Liver (tissue), 9 donors: ENCODE results near the gene TAF1D. TPM values are rescaled to one million over a fixed set of nuclear protein-coding genes. Genes with fewer than 3 reads are reported as not detected.

ENCODE experiments used
- DNase-seq: peaks from one replicate; pipeline ENCODE4 v3.0.0-alpha.2; 2017; ENCODE audit warnings: low spot score
- H3K27ac ChIP-seq, 2 donors: one replicate each; pipeline ENCODE4 v1.7.0; 2013; ENCODE audit warnings: inconsistent platforms in 2 of 2, low read length in 2 of 2, control low read depth in 1 of 2, low read depth in 1 of 2, mild to moderate bottlenecking in 1 of 2
- H3K27me3 ChIP-seq, 4 donors: one replicate each; pipeline versions ENCODE4 v1.6.1 to v1.7.0; 2013; ENCODE audit warnings: low read length in 3 of 4, inconsistent platforms in 1 of 4, mild to moderate bottlenecking in 1 of 4, moderate library complexity in 1 of 4; ENCODE audit not compliant: control insufficient read depth in 4 of 4, insufficient read depth in 4 of 4
- H3K36me3 ChIP-seq, 4 donors: one replicate each; pipeline versions ENCODE4 v1.6.1 to v1.7.0; 2013; ENCODE audit warnings: low read length in 3 of 4, mild to moderate bottlenecking in 3 of 4, low read depth in 1 of 4, moderate library complexity in 1 of 4; ENCODE audit not compliant: control insufficient read depth in 4 of 4, insufficient read depth in 3 of 4
- H3K4me1 ChIP-seq, 4 donors: one replicate each; pipeline versions ENCODE4 v1.6.1 to v1.7.0; 2013; ENCODE audit warnings: low read length in 3 of 4, mild to moderate bottlenecking in 3 of 4, moderate library complexity in 1 of 4; ENCODE audit not compliant: control insufficient read depth in 4 of 4, insufficient read depth in 4 of 4
- H3K4me3 ChIP-seq, 3 donors: one replicate each; pipeline versions ENCODE4 v1.6.1 to v1.7.0; 2013; ENCODE audit warnings: low read length in 3 of 3, control low read depth in 1 of 3, low read depth in 1 of 3, mild to moderate bottlenecking in 1 of 3
- H3K9ac ChIP-seq, 2 donors: one replicate each; pipeline ENCODE4 v1.7.0; 2013; ENCODE audit warnings: low read length in 2 of 2, mild to moderate bottlenecking in 2 of 2, moderate library complexity in 2 of 2, control low read depth in 1 of 2, low read depth in 1 of 2
- H3K9me3 ChIP-seq, 4 donors: one replicate each; pipeline versions ENCODE4 v1.6.1 to v1.7.0; 2013; ENCODE audit warnings: low read length in 3 of 4; ENCODE audit not compliant: control insufficient read depth in 4 of 4
- EGR1 ChIP-seq, 2 donors: IDR thresholded peaks; 2 replicates each; pipeline ENCODE4 v1.6.1; 2016 to 2018; ENCODE audit warnings: antibody characterized with exemption in 2 of 2, low read depth in 2 of 2
- FOXA1 ChIP-seq: IDR thresholded peaks from 2 replicates; pipeline ENCODE4 v1.6.1; 2016; ENCODE audit warnings: antibody characterized with exemption
- FOXA2 ChIP-seq: IDR thresholded peaks from 2 replicates; pipeline ENCODE4 v1.6.1; 2016; ENCODE audit warnings: antibody characterized with exemption
- GABPA ChIP-seq, 2 donors: IDR thresholded peaks in 1 of 2; conservative IDR thresholded peaks in 1 of 2; 2 replicates each; pipeline ENCODE4 v1.6.1; 2016; ENCODE audit warnings: antibody characterized with exemption in 2 of 2, mild to moderate bottlenecking in 1 of 2, moderate library complexity in 1 of 2
- HNF4A ChIP-seq, 2 donors: conservative IDR thresholded peaks; 2 replicates each; pipeline ENCODE4 v1.6.1; 2016; ENCODE audit warnings: antibody characterized with exemption in 2 of 2, mild to moderate bottlenecking in 2 of 2
- HNF4G ChIP-seq: IDR thresholded peaks from 2 replicates; pipeline ENCODE4 v1.6.1; 2016; ENCODE audit warnings: antibody characterized with exemption
- JUND ChIP-seq, 2 donors: IDR thresholded peaks; 2 replicates each; pipeline ENCODE4 v1.6.1; 2016; ENCODE audit warnings: antibody characterized with exemption in 2 of 2
- NR2F2 ChIP-seq: IDR thresholded peaks from 2 replicates; pipeline ENCODE4 v1.6.1; 2016; ENCODE audit warnings: antibody characterized with exemption
- RAD21 ChIP-seq, 2 donors: IDR thresholded peaks; 2 replicates each; pipeline ENCODE4 v1.6.1; 2016; ENCODE audit warnings: antibody characterized with exemption in 2 of 2, mild to moderate bottlenecking in 2 of 2
- RXRA ChIP-seq, 2 donors: IDR thresholded peaks; 2 replicates each; pipeline ENCODE4 v1.6.1; 2017 to 2018; ENCODE audit warnings: antibody characterized with exemption in 2 of 2, mild to moderate bottlenecking in 1 of 2
- SP1 ChIP-seq: IDR thresholded peaks from 2 replicates; pipeline ENCODE4 v1.6.1; 2018; ENCODE audit warnings: antibody characterized with exemption, mild to moderate bottlenecking
- TAF1 ChIP-seq: conservative IDR thresholded peaks from 2 replicates; pipeline ENCODE4 v1.6.1; 2016; ENCODE audit warnings: antibody characterized with exemption, mild to moderate bottlenecking
- YY1 ChIP-seq: IDR thresholded peaks from 2 replicates; pipeline ENCODE4 v1.6.1; 2016; ENCODE audit warnings: antibody characterized with exemption, mild to moderate bottlenecking
- WGBS: extraction: QIAGEN DNeasy Blood & Tissue Kit; methylation state at CpG from one replicate; pipeline ENCODE4 v1.1.7; 2013; 5-methylcytosine and 5-hydroxymethylcytosine counted together
- polyA plus RNA-seq, 2 donors: library from polyadenylated mRNA; stranded (reverse) in 1 of 2; unstranded in 1 of 2; fragments of 200-250 nt in 1 of 2; fragments of >200 nt in 1 of 2; fragmentation: Nextera tagmentation in 1 of 2; extraction: Ambion mirVana in 1 of 2; gene quantifications; one replicate each; pipeline versions ENCODE4 v1.2.1 to v1.2.3, GENCODE V29; 2013 to 2015
- total RNA-seq, 2 donors: library from RNA; depleted of rRNA; stranded (reverse); fragments of >200 nt; gene quantifications; one replicate each; pipeline ENCODE4 v1.2.3, GENCODE V29; 2014
- TF ChIP-seq, protein P1 (sequence below): IDR thresholded peaks from 2 replicates; pipeline ENCODE4 v1.6.1; 2016; ENCODE audit warnings: antibody characterized with exemption
- TF ChIP-seq, protein P2 (sequence below): IDR thresholded peaks from 2 replicates; pipeline ENCODE4 v1.6.1; 2016; ENCODE audit warnings: antibody characterized with exemption
- TF ChIP-seq, protein P3 (sequence below): IDR thresholded peaks from 2 replicates; pipeline ENCODE4 v1.6.1; 2016; ENCODE audit warnings: antibody characterized with exemption
- TF ChIP-seq, protein P4 (sequence below): fragments of 150-350 bp; IDR thresholded peaks from 2 replicates; pipeline ENCODE4 v1.5.1; 2017; ENCODE audit warnings: improper control_type of control experiment, low read depth, low read length; ENCODE audit not compliant: missing input control
- TF ChIP-seq, protein P5 (sequence below): IDR thresholded peaks from 2 replicates; pipeline ENCODE4 v1.6.1; 2016; ENCODE audit warnings: antibody characterized with exemption, mild to moderate bottlenecking
- donor health status: healthy.
- donor health status: healthy.
- donor health status: healthy.
- donor health status: healthy.
- donor health status: healthy.

TAF1D gene
- total and polyA plus RNA-seq, 4 donors = 18.2 to 97.7 (median 29.7) TPM

DNA sequence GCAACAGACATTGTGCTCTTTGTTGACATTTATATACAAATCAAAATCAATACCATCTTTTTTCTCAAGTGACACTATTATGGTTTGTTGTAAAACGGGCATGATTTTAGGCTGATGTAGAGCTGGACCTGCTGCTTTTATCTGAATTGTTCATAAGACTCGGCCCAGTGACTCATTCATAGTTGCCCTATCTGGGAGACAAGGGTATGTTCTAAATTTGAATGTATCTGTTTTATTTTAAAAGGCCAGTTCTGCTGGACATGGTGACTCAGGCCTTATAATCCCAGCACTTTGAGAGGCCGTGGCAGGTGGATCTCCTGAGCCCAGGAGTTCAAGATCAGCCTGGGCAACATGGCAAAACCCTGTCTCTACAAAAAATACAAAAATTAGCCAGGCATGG, 40.5 kb downstream of the TAF1D start:
- Histone ChIP-seq H3K27ac (no peak overlapping the region), H3K27me3 (no peaks in the 10 kb centered on the region), H3K9me3 (no peaks in the 10 kb centered on the region), H3K36me3 (peaks cover 6 to 47% (median 41%) of the 10 kb centered on the region in 4 donors), H3K4me1 (no peaks in the 10 kb centered on the region), H3K9ac (no peak overlapping the region), H3K4me3 (no peak overlapping the region)
- 97% methylated on average over 3 of the region's 3 CpGs for WGBS
- no peak for TF ChIP-seq HNF4A (conservative IDR thresholded peaks at IDR 0.05)
- TF ChIP-seq GABPA (IDR thresholded peaks at IDR 0.05 in 1 of 2, conservative IDR thresholded peaks at IDR 0.05 in 1 of 2) = no peak
- TF ChIP-seq SP1 = no peak
- TF ChIP-seq, protein P1, sequence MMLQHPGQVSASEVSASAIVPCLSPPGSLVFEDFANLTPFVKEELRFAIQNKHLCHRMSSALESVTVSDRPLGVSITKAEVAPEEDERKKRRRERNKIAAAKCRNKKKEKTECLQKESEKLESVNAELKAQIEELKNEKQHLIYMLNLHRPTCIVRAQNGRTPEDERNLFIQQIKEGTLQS = no peak
- TF ChIP-seq EGR1 (IDR thresholded peaks at IDR 0.05; ENCODE audit: low read depth in 2 of 2) = no peak
- TF ChIP-seq NR2F2 = no peak
- TF ChIP-seq, protein P2, sequence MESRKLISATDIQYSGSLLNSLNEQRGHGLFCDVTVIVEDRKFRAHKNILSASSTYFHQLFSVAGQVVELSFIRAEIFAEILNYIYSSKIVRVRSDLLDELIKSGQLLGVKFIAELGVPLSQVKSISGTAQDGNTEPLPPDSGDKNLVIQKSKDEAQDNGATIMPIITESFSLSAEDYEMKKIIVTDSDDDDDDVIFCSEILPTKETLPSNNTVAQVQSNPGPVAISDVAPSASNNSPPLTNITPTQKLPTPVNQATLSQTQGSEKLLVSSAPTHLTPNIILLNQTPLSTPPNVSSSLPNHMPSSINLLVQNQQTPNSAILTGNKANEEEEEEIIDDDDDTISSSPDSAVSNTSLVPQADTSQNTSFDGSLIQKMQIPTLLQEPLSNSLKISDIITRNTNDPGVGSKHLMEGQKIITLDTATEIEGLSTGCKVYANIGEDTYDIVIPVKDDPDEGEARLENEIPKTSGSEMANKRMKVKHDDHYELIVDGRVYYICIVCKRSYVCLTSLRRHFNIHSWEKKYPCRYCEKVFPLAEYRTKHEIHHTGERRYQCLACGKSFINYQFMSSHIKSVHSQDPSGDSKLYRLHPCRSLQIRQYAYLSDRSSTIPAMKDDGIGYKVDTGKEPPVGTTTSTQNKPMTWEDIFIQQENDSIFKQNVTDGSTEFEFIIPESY = no peak
- DNase-seq = no peak

DNA sequence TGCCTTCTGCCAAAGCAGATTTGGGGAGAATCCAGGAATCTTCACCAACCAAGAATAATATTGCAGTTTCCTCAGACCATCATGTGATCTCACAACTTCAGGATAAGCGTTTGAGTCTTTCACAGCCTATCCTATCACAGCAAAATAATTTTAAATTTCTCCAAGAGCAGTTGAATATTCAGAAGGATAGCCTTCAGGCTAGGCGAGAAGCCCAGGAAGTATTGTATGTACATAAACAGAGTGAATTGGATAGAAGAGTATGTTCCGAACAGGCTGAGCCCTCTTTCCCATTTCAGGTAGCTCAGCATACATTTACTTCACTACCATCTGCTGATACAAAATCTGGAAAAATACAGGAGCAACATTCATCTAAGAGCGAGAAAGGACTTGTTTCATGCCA, 43.7 kb downstream of the TAF1D start:
- 99% methylated on average over 4 of the region's 4 CpGs for WGBS
- TF ChIP-seq SP1 = no peak
- TF ChIP-seq FOXA2 = no peak
- TF ChIP-seq JUND (IDR thresholded peaks at IDR 0.05) = no peak
- peaks cover 8 to 57% (median 39%) of the 10 kb centered on the region in 4 donors for H3K36me3 ChIP-seq

DNA sequence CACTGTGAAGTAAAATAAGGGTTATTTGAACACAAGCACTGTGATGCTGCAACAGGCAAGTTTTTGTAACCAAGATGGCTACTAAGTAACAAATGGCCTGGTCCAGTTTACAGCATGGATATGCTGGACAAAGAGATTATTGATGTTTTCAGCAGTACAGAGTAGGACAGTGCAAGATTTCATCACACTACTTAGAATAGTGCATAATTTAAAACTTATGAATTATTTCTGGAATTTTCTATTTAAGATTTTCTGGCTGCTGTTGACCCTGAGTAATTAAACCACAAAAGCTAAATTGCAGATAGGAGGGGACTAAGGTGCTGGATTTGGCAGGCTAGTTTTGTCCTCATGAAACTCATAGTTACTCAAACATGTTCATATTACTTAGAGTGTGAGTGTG, 46.7 kb downstream of the TAF1D start:
- H3K27ac ChIP-seq = no peak overlapping the region
- H3K9me3 ChIP-seq = no peaks in the 10 kb centered on the region
- no peaks in the 10 kb centered on the region for H3K4me1 ChIP-seq
- H3K4me3 ChIP-seq = no peak overlapping the region
- H3K27me3 ChIP-seq = no peaks in the 10 kb centered on the region
- no peak overlapping the region for H3K9ac ChIP-seq
- DNase-seq = no peak
- no peak for TF ChIP-seq FOXA1
- no peak for TF ChIP-seq GABPA (IDR thresholded peaks at IDR 0.05 in 1 of 2, conservative IDR thresholded peaks at IDR 0.05 in 1 of 2)
- no peak for TF ChIP-seq EGR1 (IDR thresholded peaks at IDR 0.05; ENCODE audit: low read depth in 2 of 2)
- TF ChIP-seq, protein P1 = no peak
- TF ChIP-seq, protein P3, sequence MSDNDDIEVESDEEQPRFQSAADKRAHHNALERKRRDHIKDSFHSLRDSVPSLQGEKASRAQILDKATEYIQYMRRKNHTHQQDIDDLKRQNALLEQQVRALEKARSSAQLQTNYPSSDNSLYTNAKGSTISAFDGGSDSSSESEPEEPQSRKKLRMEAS = no peak
- TF ChIP-seq NR2F2 = no peak
- no peak for TF ChIP-seq SP1
- TF ChIP-seq RAD21 (IDR thresholded peaks at IDR 0.05) = no peak
- TF ChIP-seq, protein P2 = no peak
- no peak for TF ChIP-seq TAF1
- no peak for TF ChIP-seq JUND (IDR thresholded peaks at IDR 0.05)
- no peak for TF ChIP-seq YY1
- TF ChIP-seq, protein P4, sequence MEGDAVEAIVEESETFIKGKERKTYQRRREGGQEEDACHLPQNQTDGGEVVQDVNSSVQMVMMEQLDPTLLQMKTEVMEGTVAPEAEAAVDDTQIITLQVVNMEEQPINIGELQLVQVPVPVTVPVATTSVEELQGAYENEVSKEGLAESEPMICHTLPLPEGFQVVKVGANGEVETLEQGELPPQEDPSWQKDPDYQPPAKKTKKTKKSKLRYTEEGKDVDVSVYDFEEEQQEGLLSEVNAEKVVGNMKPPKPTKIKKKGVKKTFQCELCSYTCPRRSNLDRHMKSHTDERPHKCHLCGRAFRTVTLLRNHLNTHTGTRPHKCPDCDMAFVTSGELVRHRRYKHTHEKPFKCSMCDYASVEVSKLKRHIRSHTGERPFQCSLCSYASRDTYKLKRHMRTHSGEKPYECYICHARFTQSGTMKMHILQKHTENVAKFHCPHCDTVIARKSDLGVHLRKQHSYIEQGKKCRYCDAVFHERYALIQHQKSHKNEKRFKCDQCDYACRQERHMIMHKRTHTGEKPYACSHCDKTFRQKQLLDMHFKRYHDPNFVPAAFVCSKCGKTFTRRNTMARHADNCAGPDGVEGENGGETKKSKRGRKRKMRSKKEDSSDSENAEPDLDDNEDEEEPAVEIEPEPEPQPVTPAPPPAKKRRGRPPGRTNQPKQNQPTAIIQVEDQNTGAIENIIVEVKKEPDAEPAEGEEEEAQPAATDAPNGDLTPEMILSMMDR = no peak
- no peak for TF ChIP-seq HNF4G
- no peak for TF ChIP-seq HNF4A (conservative IDR thresholded peaks at IDR 0.05)
- TF ChIP-seq, protein P5, sequence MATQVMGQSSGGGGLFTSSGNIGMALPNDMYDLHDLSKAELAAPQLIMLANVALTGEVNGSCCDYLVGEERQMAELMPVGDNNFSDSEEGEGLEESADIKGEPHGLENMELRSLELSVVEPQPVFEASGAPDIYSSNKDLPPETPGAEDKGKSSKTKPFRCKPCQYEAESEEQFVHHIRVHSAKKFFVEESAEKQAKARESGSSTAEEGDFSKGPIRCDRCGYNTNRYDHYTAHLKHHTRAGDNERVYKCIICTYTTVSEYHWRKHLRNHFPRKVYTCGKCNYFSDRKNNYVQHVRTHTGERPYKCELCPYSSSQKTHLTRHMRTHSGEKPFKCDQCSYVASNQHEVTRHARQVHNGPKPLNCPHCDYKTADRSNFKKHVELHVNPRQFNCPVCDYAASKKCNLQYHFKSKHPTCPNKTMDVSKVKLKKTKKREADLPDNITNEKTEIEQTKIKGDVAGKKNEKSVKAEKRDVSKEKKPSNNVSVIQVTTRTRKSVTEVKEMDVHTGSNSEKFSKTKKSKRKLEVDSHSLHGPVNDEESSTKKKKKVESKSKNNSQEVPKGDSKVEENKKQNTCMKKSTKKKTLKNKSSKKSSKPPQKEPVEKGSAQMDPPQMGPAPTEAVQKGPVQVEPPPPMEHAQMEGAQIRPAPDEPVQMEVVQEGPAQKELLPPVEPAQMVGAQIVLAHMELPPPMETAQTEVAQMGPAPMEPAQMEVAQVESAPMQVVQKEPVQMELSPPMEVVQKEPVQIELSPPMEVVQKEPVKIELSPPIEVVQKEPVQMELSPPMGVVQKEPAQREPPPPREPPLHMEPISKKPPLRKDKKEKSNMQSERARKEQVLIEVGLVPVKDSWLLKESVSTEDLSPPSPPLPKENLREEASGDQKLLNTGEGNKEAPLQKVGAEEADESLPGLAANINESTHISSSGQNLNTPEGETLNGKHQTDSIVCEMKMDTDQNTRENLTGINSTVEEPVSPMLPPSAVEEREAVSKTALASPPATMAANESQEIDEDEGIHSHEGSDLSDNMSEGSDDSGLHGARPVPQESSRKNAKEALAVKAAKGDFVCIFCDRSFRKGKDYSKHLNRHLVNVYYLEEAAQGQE = no peak
- no peak for TF ChIP-seq FOXA2
- TF ChIP-seq RXRA (IDR thresholded peaks at IDR 0.05) = no peak
- H3K36me3 ChIP-seq = peaks cover 8 to 49% (median 41%) of the 10 kb centered on the region in 4 donors

More for the DNA sequence above, 43.7 kb downstream of the TAF1D start:
- no peak overlapping the region for H3K9ac ChIP-seq
- H3K27me3 ChIP-seq = no peaks in the 10 kb centered on the region
- no peak for DNase-seq
- no peaks in the 10 kb centered on the region for H3K4me1 ChIP-seq
- no peak overlapping the region for H3K4me3 ChIP-seq
- no peak overlapping the region for H3K27ac ChIP-seq
- H3K9me3 ChIP-seq = no peaks in the 10 kb centered on the region
